ENCODE results near the gene CAPZA1. TPM values are rescaled to one million over a fixed set of nuclear protein-coding genes. Genes with fewer than 3 reads are reported as not detected.

CAPZA1 gene
- total RNA-seq, 2 donors from 2014 or later, result 216 to 228 TPM

DNA sequence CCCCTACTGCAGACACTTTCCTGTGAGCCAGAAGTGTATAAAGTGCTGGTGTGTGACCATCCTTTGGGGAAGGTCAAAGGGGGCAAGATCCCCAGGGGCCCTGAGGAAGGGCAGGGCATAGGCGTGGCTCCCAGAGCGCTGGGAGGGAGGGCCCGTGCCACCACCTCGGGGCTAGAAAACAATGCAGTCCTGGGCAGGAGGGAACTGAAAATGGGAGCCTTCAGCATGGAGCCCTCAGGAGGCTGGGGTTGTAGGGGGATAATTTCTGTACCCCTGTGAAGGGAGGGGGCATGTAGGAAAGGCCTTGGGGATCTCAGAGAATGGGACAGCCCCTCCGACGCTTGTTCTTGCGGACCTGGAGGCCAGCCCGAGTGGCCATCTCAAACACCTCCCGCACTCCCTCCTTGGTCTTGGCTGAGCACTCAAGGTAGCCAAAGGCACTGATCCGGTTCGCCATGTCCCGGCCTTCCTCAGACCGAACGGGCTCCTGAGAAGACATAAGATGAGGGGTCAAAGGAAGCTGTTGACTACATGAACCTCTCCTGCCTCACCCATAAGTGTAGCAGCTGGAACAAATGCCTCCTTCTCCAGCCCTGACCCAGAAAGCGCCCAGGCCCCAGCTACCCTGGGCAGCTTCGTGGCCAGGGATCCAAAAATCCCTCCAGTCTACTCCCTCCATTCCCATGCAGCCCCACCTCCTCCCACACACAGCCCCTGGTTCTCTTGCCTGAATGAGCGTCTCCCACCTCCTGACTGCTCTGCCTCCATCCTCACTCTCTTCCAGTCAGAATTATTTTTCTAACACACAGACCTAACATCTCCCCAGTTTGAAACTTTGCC is 81.8 kb downstream of the CAPZA1 start:
- Mint-ChIP-seq H3K27ac (peak overlapping the region; percentile 67), H3K9me3 (no peaks in the 10 kb centered on the region), H3K27me3 (ENCODE audit: low read depth) (no peaks in the 10 kb centered on the region), H3K36me3 (ENCODE audit: insufficient read depth in 2 of 2) (peaks cover 3 to 11% of the 10 kb centered on the region in 2 donors), H3K4me1 (ENCODE audit: low read depth) (peaks cover 61% of the 10 kb centered on the region), H3K4me3 (peak overlapping the region; percentile 59 to 73)
- no peak for DNase-seq
- ATAC-seq (replicated peaks in 1 of 2), result no peak

- Mint-ChIP-seq H3K4me1 (ENCODE audit: low read depth) (peaks cover 61% of the 10 kb centered on the region), H3K27me3 (ENCODE audit: low read depth) (no peaks in the 10 kb centered on the region), H3K9me3 (no peaks in the 10 kb centered on the region), H3K4me3 (peak overlapping the region; percentile 8 to 12), H3K36me3 (ENCODE audit: insufficient read depth in 2 of 2) (peaks cover 3 to 11% of the 10 kb centered on the region in 2 donors), H3K27ac (peak overlapping the region; percentile 41)
- ATAC-seq (replicated peaks in 1 of 2) (no peak), DNase-seq (no peak)
Measured at GRCh38 chr1:112702067-112702395, 82.4 kb downstream of the CAPZA1 start.

DNA sequence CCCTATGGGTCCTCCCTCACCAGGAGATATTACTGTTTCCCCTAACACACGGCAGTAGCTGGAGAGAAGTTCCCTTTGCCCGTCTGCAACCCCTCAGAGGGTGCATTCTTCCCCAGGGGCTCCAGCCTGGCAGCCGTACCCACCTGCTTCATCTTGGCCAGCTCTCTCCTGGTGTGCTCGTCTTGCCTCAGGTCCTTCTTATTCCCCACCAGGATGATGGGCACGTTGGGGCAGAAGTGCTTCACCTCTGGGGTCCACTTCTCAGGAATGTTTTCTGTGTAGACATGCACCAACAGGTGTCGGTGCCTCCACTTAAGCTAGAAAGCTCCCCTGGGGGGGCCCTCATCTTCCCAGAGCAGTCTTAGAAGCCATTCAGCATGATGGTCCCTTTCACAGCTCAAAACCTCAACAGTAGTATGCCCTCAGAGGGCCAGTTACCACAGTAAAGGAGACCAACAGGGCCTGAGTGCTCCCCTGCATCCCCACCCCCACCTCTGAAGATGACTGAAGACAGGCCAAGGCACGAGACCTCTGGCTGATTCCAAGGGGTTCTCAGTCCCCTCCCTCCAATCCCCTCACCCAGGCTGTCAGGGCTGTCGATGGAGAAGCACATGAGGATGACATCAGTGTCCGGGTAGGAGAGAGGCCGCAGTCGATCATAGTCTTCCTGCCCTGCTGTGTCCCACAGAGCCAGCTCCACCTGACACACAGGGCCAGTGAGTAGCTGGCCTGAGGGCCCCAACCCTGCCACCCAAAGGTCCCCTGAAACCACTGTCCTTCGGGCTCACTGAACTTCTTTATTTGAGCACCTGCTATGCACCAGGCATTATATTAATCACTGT is 83.0 kb downstream of the CAPZA1 start:
- H3K4me3 Mint-ChIP-seq, result no peak overlapping the region
- peaks cover 64% of the 10 kb centered on the region for H3K4me1 Mint-ChIP-seq (ENCODE audit: low read depth)
- H3K9me3 Mint-ChIP-seq, result no peaks in the 10 kb centered on the region
- peaks cover 5 to 11% of the 10 kb centered on the region in 2 donors for H3K36me3 Mint-ChIP-seq (ENCODE audit: insufficient read depth in 2 of 2)
- peaks cover 2% of the 10 kb centered on the region for H3K27me3 Mint-ChIP-seq (ENCODE audit: low read depth)
- H3K27ac Mint-ChIP-seq, result peak overlapping the region; percentile 41
- DNase-seq (no peak), ATAC-seq (replicated peaks in 1 of 2) (no peak)

- peaks cover 9% of the 10 kb centered on the region for H3K27me3 Mint-ChIP-seq (ENCODE audit: low read depth)
- no peak overlapping the region for H3K27ac Mint-ChIP-seq
- H3K9me3 Mint-ChIP-seq, result no peaks in the 10 kb centered on the region
- H3K4me1 Mint-ChIP-seq (ENCODE audit: low read depth), result peaks cover 66% of the 10 kb centered on the region
- no peak for DNase-seq
- H3K36me3 Mint-ChIP-seq (ENCODE audit: insufficient read depth in 2 of 2), result peaks cover 5 to 11% of the 10 kb centered on the region in 2 donors
- ATAC-seq (replicated peaks in 1 of 2), result no peak
- H3K4me3 Mint-ChIP-seq, result peak overlapping the region in 1 of 2 donors; percentile 80
Measured at GRCh38 chr1:112703706-112704105, 84.1 kb downstream of the CAPZA1 start.

DNA sequence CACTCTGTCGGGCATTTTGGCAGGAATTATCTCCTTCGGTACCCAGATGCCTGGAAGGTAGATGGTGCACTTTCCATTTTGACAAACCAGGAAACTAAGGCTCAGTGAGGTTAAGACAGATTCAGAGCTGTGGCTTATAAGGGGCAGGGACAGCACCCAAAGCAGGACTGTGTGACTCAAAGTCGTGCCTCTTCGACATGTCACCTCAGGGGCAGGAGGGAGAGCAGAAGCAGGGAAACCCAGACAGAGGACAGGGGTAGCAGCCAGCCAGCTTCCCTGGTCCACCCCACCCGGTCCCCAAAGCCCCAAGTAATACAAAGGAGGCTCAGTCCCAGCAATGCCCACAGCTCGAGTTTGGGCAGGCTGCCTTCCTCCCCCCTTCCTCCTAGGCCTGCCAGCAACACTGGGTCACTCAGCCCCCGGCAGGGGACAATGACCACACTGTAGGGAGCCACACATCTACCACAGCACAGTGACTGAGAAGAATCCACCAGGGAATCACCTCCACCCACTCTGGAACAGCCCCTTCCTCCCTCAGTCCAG is 84.8 kb downstream of the CAPZA1 start:
- Mint-ChIP-seq H3K4me1 (ENCODE audit: low read depth) (peaks cover 68% of the 10 kb centered on the region), H3K9me3 (no peaks in the 10 kb centered on the region), H3K4me3 (peak overlapping the region; percentile 80 to 86), H3K36me3 (ENCODE audit: insufficient read depth in 2 of 2) (peaks cover 5 to 11% of the 10 kb centered on the region in 2 donors), H3K27me3 (ENCODE audit: low read depth) (peaks cover 9% of the 10 kb centered on the region), H3K27ac (peak overlapping the region; percentile 78)
- peak; percentile 41 to 49 for ATAC-seq (replicated peaks in 1 of 2)
- peak; percentile 50 to 61 for DNase-seq

GRCh38 chr1:112704934-112705627 is 85.4 kb downstream of the CAPZA1 start:
- peak; percentile 59 to 67 for ATAC-seq (replicated peaks in 1 of 2)
- peak overlapping the region; percentile 43 for H3K27ac Mint-ChIP-seq
- H3K36me3 Mint-ChIP-seq (ENCODE audit: insufficient read depth in 2 of 2), result peaks cover 5 to 11% of the 10 kb centered on the region in 2 donors
- H3K9me3 Mint-ChIP-seq, result no peaks in the 10 kb centered on the region
- peak; percentile 61 to 66 for DNase-seq
- H3K4me3 Mint-ChIP-seq, result peak overlapping the region; percentile 80 to 86
- peaks cover 9% of the 10 kb centered on the region for H3K27me3 Mint-ChIP-seq (ENCODE audit: low read depth)
- peaks cover 69% of the 10 kb centered on the region for H3K4me1 Mint-ChIP-seq (ENCODE audit: low read depth)

- peak; percentile 74 to 77 for ATAC-seq (replicated peaks in 1 of 2)
- DNase-seq, result peak; percentile 70 to 74
- H3K27ac Mint-ChIP-seq, result peak within 1 kb of the TSS; percentile 66
- H3K9me3 Mint-ChIP-seq, result no peaks in the 10 kb centered on the region
- H3K4me3 Mint-ChIP-seq, result peak within 1 kb of the TSS; percentile 80 to 86
- H3K27me3 Mint-ChIP-seq (ENCODE audit: low read depth), result peaks cover 9% of the 10 kb centered on the region
- peaks cover 5 to 9% of the 10 kb centered on the region in 2 donors for H3K36me3 Mint-ChIP-seq (ENCODE audit: insufficient read depth in 2 of 2)
- peaks cover 57% of the 10 kb centered on the region for H3K4me1 Mint-ChIP-seq (ENCODE audit: low read depth)
Measured at GRCh38 chr1:112706505-112707220, 87.0 kb downstream of the CAPZA1 start, which contains the start of gene RHOC. Gene RHOC (minus strand): TSS chr1:112707127. CDS start chr1:112703799, 3,328 bp downstream.

DNA sequence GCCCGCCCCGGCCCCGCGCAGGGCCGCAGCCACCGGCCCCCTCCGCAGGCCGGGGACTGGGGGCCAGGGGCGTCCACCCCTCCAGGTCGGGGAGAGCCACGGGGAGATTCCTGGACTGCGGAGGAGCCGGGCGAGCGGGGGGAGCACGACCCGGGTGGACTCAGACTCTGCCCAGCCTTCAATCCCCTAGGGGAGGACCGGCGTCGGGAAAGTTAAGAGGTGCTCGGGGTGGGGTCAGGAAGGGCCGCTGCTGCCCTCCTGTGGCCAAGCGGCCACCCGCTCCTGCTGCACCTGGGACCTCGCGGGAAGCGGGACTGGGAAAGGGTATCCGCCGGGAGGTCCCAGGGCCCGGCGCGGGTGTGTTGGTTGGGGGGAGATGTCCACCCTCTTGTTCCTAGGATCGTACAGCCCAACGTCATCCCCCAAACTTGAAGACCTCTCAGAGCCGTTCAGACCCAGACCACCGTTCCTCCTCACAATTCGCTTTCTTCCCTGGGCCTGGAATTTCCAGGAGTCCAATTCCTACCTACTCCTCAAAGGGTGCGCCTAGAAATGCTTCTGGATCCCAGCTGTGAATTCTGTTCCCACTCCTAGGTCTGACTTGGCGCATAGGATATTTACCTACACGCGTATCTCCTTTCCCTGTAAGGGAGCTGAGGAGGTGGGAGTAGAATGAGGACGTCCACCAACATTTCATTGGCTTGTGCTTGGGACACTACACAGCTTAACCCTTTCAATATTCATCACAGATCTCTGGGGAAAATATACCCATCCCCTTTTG is 87.8 kb downstream of the CAPZA1 start:
- ATAC-seq (replicated peaks in 1 of 2), result peak; percentile 66 to 70
- H3K27ac Mint-ChIP-seq, result peak overlapping the region; percentile 66
- H3K36me3 Mint-ChIP-seq (ENCODE audit: insufficient read depth in 2 of 2), result peaks cover 2% of the 10 kb centered on the region in 2 donors
- DNase-seq, result peak; percentile 79 to 84
- peak overlapping the region; percentile 80 to 82 for H3K4me3 Mint-ChIP-seq
- peaks cover 9% of the 10 kb centered on the region for H3K27me3 Mint-ChIP-seq (ENCODE audit: low read depth)
- peaks cover 50% of the 10 kb centered on the region for H3K4me1 Mint-ChIP-seq (ENCODE audit: low read depth)
- H3K9me3 Mint-ChIP-seq, result no peaks in the 10 kb centered on the region

DNA sequence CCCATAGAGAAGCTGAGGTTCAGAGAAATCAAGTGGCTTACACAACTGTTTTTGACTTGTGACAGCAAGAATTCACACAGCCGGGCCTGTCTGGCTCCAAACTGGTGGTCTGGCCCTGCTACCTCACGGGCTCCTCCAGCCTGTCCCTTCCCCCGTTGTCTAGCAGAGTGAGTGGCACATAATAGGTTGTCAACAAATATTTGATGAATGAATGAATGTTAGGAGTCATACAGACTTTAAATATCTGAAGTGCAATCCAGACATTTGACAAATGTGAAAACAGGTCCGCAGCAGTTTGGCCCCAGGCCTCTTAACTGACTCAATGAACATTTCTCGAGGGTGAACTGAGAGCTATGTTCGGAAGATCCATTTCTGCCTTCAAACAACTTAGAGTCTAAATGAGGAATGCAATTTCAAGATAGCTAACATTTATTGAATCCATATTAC is 88.4 kb downstream of the CAPZA1 start:
- Mint-ChIP-seq H3K4me1 (ENCODE audit: low read depth) (peaks cover 46% of the 10 kb centered on the region), H3K36me3 (ENCODE audit: insufficient read depth in 2 of 2) (peaks cover 0 to 2% of the 10 kb centered on the region in 2 donors), H3K9me3 (no peaks in the 10 kb centered on the region), H3K27me3 (ENCODE audit: low read depth) (peaks cover 9% of the 10 kb centered on the region), H3K4me3 (peak overlapping the region; percentile 80 to 82), H3K27ac (no peak overlapping the region)
- ATAC-seq (replicated peaks in 1 of 2) (no peak), DNase-seq (no peak)

- no peaks in the 10 kb centered on the region for H3K9me3 Mint-ChIP-seq
- peaks cover 12% of the 10 kb centered on the region for H3K27me3 Mint-ChIP-seq (ENCODE audit: low read depth)
- H3K36me3 Mint-ChIP-seq (ENCODE audit: insufficient read depth in 2 of 2), result peaks cover 0 to 2% of the 10 kb centered on the region in 2 donors
- ATAC-seq (replicated peaks in 1 of 2) (no peak), DNase-seq (no peak)
- peak overlapping the region in 1 of 2 donors; percentile 82 for H3K4me3 Mint-ChIP-seq
- no peak overlapping the region for H3K27ac Mint-ChIP-seq
- peaks cover 43% of the 10 kb centered on the region for H3K4me1 Mint-ChIP-seq (ENCODE audit: low read depth)
Measured at GRCh38 chr1:112708489-112708888, 88.9 kb downstream of the CAPZA1 start.

DNA sequence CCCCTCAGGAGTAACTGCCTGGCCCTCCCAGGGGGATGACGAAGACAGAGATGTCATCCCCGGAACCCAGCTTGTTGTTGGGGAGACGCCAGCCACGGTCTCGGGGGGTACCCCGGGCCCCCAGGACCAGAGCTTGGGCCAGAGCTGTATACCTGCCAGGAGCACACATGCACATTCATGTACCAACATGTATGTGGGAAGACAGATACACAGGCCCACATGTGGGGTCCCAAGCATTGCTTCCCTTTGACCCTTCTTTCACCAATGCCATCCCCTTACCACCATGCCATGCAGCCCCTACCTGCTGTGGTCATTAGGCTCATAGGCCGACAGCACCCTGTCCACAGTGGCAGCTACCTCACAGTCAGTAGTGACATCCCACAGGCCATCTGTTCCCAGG is 90.5 kb downstream of the CAPZA1 start:
- no peak for DNase-seq
- Mint-ChIP-seq H3K36me3 (ENCODE audit: insufficient read depth in 2 of 2) (peaks cover 0 to 2% of the 10 kb centered on the region in 2 donors), H3K27me3 (ENCODE audit: low read depth) (peaks cover 25% of the 10 kb centered on the region), H3K9me3 (no peaks in the 10 kb centered on the region), H3K27ac (no peak overlapping the region), H3K4me1 (ENCODE audit: low read depth) (peaks cover 28% of the 10 kb centered on the region), H3K4me3 (no peak overlapping the region)
- ATAC-seq (replicated peaks in 1 of 2), result no peak

Measured in activated T-cell treated with anti-CD3 and anti-CD28 coated beads, Interleukin-2, amount 50 U/mL, for 72 hours (primary cell).